Measurements from ENCODE around the gene SURF1.
"Not testable (repeated sequence)": the region's sequence is repeated elsewhere in the genome, so short reads cannot be mapped to it uniquely, and the experiment has no call there.

Gene SURF1

DNA sequence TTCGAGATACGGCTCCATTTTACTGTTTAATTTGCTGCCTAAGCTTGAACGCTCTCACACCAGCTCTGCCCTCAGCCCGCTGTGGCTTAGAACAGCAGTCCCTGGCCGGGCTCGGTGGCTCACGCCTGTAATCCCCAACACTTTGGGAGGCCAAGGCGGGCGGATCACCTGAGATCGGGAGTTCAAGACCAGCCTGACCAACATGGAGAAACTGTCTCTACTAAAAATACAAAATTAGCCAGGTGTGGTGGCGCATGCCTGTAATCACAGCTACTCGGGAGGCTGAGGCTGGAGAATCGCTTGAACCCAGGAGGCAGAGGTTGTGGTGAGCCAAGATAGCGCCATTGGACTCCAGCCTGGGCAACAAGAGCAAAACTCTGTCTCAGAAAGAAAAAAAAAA is 21.0 kb upstream of the SURF1 start:
- H2BK15ac ChIP-seq (ENCODE audit: low read depth, poor library complexity, severe bottlenecking); H3K23ac ChIP-seq (ENCODE audit: low read length in 2 of 2): not testable (repeated sequence)
- H3K36me3 ChIP-seq (ENCODE audit: control insufficient read depth in 1 of 2, insufficient read depth in 2 of 2, low read depth in 1 of 2, low read length in 2 of 2): peaks cover 11% of the 10 kb centered on the region in 2 experiments

GRCh38 chr9:133375724-133376654 is 19.7 kb upstream of the SURF1 start, which contains the start of the genes STKLD1 and SURF4:
TSS of gene STKLD1 (plus strand) at chr9:133376366. CDS start at chr9:133376474, 108 bp downstream.
TSS of gene SURF4 (minus strand) at chr9:133376060. CDS start at chr9:133375969, 91 bp downstream.
- peak within 1 kb of the TSS; percentile 94 to 99 for H3K14ac ChIP-seq (ENCODE audit: low read length in 2 of 2)
- H4K91ac ChIP-seq (ENCODE audit: low read length): peak within 1 kb of the TSS; percentile 96
- H3K23ac ChIP-seq (ENCODE audit: low read length in 2 of 2): peak within 1 kb of the TSS; percentile 68 to 77
- peak within 1 kb of the TSS; percentile 99 to 100 for H3K4ac ChIP-seq (ENCODE audit: low read depth in 1 of 2, low read length in 2 of 2)
- H3K18ac ChIP-seq (ENCODE audit: low read depth in 1 of 2, low read length in 2 of 2): peak within 1 kb of the TSS; percentile 97 to 99
- H3K36me3 ChIP-seq (ENCODE audit: control insufficient read depth in 1 of 2, insufficient read depth in 2 of 2, low read depth in 1 of 2, low read length in 2 of 2): peaks cover 19 to 21% of the 10 kb centered on the region in 2 experiments
- peak within 1 kb of the TSS; percentile 64 for H3K27ac ChIP-seq (ENCODE audit: low read length, poor library complexity, severe bottlenecking)
- peaks cover 4% of the 10 kb centered on the region for H3K79me1 ChIP-seq (replicated peaks; ENCODE audit: low read length, poor library complexity, severe bottlenecking)
- H2BK120ac ChIP-seq (ENCODE audit: low read depth, low read length): peak within 1 kb of the TSS; percentile 86
- 3% methylated on average over 92 of the region's 120 CpGs for WGBS
- peak within 1 kb of the TSS; percentile 78 for H2AK5ac ChIP-seq (ENCODE audit: low read length, severe bottlenecking)
- peak within 1 kb of the TSS; percentile 100 for H3K9ac ChIP-seq (ENCODE audit: low read length)
- H2BK5ac ChIP-seq (ENCODE audit: low read depth, low read length, poor library complexity, severe bottlenecking): peak within 1 kb of the TSS; percentile 97
- peak within 1 kb of the TSS; percentile 97 for H2BK15ac ChIP-seq (ENCODE audit: low read depth, poor library complexity, severe bottlenecking)
- peak within 1 kb of the TSS; percentile 93 for H2AFZ ChIP-seq (ENCODE audit: low read depth, low read length)
- peak within 1 kb of the TSS; percentile 98 for H3K4me2 ChIP-seq (ENCODE audit: low read length, poor library complexity, severe bottlenecking)
- peak; percentile 95 for DNase-seq
- H3K4me3 ChIP-seq (ENCODE audit: insufficient read depth in 1 of 2, low read depth in 1 of 2, low read length in 2 of 2): peak within 1 kb of the TSS; percentile 95 to 99
- peak within 1 kb of the TSS; percentile 96 for H4K8ac ChIP-seq (ENCODE audit: low read length)
- H3K4me1 ChIP-seq (ENCODE audit: control insufficient read depth, insufficient read depth, low read depth, low read length): peaks cover 34% of the 10 kb centered on the region
- no peaks in the 10 kb centered on the region for H3K9me3 ChIP-seq (ENCODE audit: control insufficient read depth, low read length)
- H2BK12ac ChIP-seq (ENCODE audit: low read length in 2 of 2): peak within 1 kb of the TSS in 1 of 2 experiments; percentile 90
- H3K27me3 ChIP-seq (ENCODE audit: control insufficient read depth in 1 of 2, insufficient read depth in 1 of 2, low read length in 2 of 2): no peaks in the 10 kb centered on the region

More for the DNA sequence above, 21.0 kb upstream of the SURF1 start:
- peak overlapping the region; percentile 100 for H3K9ac ChIP-seq (ENCODE audit: low read length)
- H3K18ac ChIP-seq (ENCODE audit: low read depth in 1 of 2, low read length in 2 of 2); H3K79me1 ChIP-seq (replicated peaks; ENCODE audit: low read length, poor library complexity, severe bottlenecking); H2AK5ac ChIP-seq (ENCODE audit: low read length, severe bottlenecking); H3K4me2 ChIP-seq (ENCODE audit: low read length, poor library complexity, severe bottlenecking); H2BK5ac ChIP-seq (ENCODE audit: low read depth, low read length, poor library complexity, severe bottlenecking); H4K8ac ChIP-seq (ENCODE audit: low read length); H2AFZ ChIP-seq (ENCODE audit: low read depth, low read length); DNase-seq; H4K91ac ChIP-seq (ENCODE audit: low read length); H3K14ac ChIP-seq (ENCODE audit: low read length in 2 of 2); H3K27ac ChIP-seq (ENCODE audit: low read length, poor library complexity, severe bottlenecking); H3K27me3 ChIP-seq (ENCODE audit: control insufficient read depth in 1 of 2, insufficient read depth in 1 of 2, low read length in 2 of 2); H3K4ac ChIP-seq (ENCODE audit: low read depth in 1 of 2, low read length in 2 of 2); H2BK120ac ChIP-seq (ENCODE audit: low read depth, low read length); H3K9me3 ChIP-seq (ENCODE audit: control insufficient read depth, low read length); H2BK12ac ChIP-seq (ENCODE audit: low read length in 2 of 2): not testable (repeated sequence)
- 97% methylated on average over 14 of the region's 14 CpGs for WGBS
- peaks cover 22% of the 10 kb centered on the region for H3K4me1 ChIP-seq (ENCODE audit: control insufficient read depth, insufficient read depth, low read depth, low read length)
- H3K4me3 ChIP-seq (ENCODE audit: insufficient read depth in 1 of 2, low read depth in 1 of 2, low read length in 2 of 2): peak overlapping the region in 1 of 2 experiments; percentile 89

DNA sequence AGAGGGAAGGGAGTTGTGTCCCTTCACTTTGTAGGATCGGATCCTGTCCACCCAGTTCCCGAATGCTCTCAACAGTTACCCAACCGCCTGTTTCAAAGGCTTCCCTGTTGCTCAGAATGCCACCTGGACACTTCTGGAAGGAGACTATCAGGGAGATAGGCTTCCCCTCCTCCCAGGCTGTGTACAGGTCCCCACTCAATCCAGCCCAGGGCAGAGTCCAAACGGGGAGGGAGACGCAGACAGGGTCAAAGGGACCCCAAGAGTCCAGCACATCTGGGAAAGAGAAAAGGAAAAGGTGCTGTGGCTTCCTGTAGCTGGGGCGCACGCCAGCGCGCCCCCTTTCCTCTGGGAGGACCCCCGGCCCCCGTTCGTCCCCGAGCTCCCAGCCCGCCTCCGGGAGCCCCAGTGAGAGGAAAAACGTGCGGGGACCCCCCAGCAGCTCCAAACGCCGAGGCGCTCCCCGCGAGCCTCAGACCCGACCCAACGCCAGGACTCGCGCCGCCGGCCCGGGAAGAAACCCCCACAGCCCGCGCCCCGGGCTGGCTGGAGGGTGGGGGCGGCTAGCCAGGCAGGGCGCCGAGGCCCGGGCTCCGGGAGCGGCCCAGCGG is 18.9 kb upstream of the SURF1 start:
- DNase-seq: peak; percentile 72
- 2% methylated on average over 36 of the region's 39 CpGs for WGBS
- H3K79me1 ChIP-seq (replicated peaks; ENCODE audit: low read length, poor library complexity, severe bottlenecking): peaks cover 4% of the 10 kb centered on the region

More for the DNA sequence above, 18.9 kb upstream of the SURF1 start:
- Histone ChIP-seq H3K14ac (ENCODE audit: low read length in 2 of 2) (peak overlapping the region in 1 of 2 experiments; percentile 94), H3K36me3 (ENCODE audit: control insufficient read depth in 1 of 2, insufficient read depth in 2 of 2, low read depth in 1 of 2, low read length in 2 of 2) (peaks cover 27 to 29% of the 10 kb centered on the region in 2 experiments), H3K9me3 (ENCODE audit: control insufficient read depth, low read length) (no peaks in the 10 kb centered on the region), H3K4me2 (ENCODE audit: low read length, poor library complexity, severe bottlenecking) (peak overlapping the region; percentile 70), H2BK15ac (ENCODE audit: low read depth, poor library complexity, severe bottlenecking) (peak overlapping the region; percentile 74), H3K4me1 (ENCODE audit: control insufficient read depth, insufficient read depth, low read depth, low read length) (peaks cover 40% of the 10 kb centered on the region), H3K9ac (ENCODE audit: low read length) (peak overlapping the region; percentile 100), H2BK120ac (ENCODE audit: low read depth, low read length) (peak overlapping the region; percentile 86), H2AFZ (ENCODE audit: low read depth, low read length) (no peak overlapping the region), H3K4me3 (ENCODE audit: insufficient read depth in 1 of 2, low read depth in 1 of 2, low read length in 2 of 2) (peak overlapping the region; percentile 95 to 99), H4K91ac (ENCODE audit: low read length) (peak overlapping the region; percentile 96), H4K8ac (ENCODE audit: low read length) (peak overlapping the region; percentile 90), H3K4ac (ENCODE audit: low read depth in 1 of 2, low read length in 2 of 2) (peak overlapping the region; percentile 99 to 100), H2BK12ac (ENCODE audit: low read length in 2 of 2) (no peak overlapping the region), H3K18ac (ENCODE audit: low read depth in 1 of 2, low read length in 2 of 2) (peak overlapping the region; percentile 97 to 99), H2BK5ac (ENCODE audit: low read depth, low read length, poor library complexity, severe bottlenecking) (peak overlapping the region; percentile 97), H2AK5ac (ENCODE audit: low read length, severe bottlenecking) (peak overlapping the region; percentile 78), H3K27me3 (ENCODE audit: control insufficient read depth in 1 of 2, insufficient read depth in 1 of 2, low read length in 2 of 2) (no peaks in the 10 kb centered on the region), H3K23ac (ENCODE audit: low read length in 2 of 2) (peak overlapping the region; percentile 25 to 68), H3K27ac (ENCODE audit: low read length, poor library complexity, severe bottlenecking) (peak overlapping the region; percentile 64)
